Measurements from ENCODE around the gene HSPB6. TPM values are rescaled to one million over a fixed set of nuclear protein-coding genes. Genes with fewer than 3 reads are reported as not detected.
"Not testable (repeated sequence)": the region's sequence is repeated elsewhere in the genome, so short reads cannot be mapped to it uniquely, and the experiment has no call there.

HSPB6 gene
- total RNA-seq, 1 experiment from 2014 or later, result 2.7 TPM

DNA sequence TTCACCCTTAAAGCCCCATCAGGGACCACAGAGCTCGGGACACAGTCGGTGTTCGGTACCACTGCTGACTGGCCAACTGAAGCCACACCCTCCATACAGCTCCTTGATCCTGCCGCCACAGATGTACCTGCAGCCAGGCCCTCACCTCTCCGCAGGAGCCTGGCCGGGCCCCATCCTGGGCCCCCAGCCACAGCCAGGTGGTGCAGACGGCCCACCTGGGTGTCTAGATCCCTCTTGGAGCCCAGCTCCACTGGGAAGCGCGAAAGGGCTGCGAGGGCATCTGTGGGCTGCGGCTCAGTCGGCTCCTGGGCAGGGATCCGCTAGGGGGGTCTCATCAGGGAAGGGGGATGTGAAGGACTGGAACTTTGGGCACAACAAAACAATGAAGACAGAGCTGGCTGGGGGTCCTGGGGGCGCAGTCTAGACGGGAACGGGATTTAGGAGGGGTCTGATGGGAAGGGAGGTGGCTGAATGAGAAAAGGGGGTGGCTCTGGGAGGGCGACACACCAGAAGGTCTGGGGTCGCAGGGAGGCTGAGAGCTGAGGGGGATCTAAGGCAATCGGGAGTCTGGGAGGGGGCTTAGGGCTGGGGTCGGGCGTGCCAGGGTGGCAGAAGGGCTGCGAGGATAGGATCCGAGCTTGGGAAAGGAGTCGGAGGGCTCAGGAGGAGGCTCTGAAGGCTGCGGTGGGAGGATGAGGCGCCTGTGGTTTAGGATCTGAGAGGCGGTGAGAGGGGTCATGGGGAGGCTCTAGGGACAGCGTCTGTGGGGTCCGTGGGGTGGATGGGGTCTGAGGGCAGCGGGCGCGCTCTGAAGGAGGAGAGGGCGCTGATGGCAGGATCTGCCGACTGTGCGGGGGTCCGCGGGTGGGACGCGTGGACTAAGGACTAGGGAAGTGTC, 40.1 kb upstream of the HSPB6 start:
- Histone ChIP-seq H3K9me3 (ENCODE audit: insufficient read depth, low read depth) (no peaks in the 10 kb centered on the region), H3K4me2 (no peak overlapping the region), H3K79me2 (ENCODE audit: low read depth) (no peaks in the 10 kb centered on the region), H3F3A (ENCODE audit: insufficient read depth, low read depth) (no peaks in the 10 kb centered on the region), H3K27me3 (ENCODE audit: insufficient read depth, low read depth) (peaks cover 24% of the 10 kb centered on the region), H3K4me3 (no peak overlapping the region), H3K27ac (no peak overlapping the region), H2AFZ (no peak overlapping the region), H4K20me1 (ENCODE audit: insufficient read depth) (no peaks in the 10 kb centered on the region), H3K4me1 (replicated peaks; ENCODE audit: insufficient read depth) (no peaks in the 10 kb centered on the region), H3K9me2 (ENCODE audit: insufficient read depth) (no peaks in the 10 kb centered on the region), H3K36me3 (ENCODE audit: low read depth) (no peaks in the 10 kb centered on the region)
- DNase-seq, result no peak
- TF ChIP-seq, protein P1, sequence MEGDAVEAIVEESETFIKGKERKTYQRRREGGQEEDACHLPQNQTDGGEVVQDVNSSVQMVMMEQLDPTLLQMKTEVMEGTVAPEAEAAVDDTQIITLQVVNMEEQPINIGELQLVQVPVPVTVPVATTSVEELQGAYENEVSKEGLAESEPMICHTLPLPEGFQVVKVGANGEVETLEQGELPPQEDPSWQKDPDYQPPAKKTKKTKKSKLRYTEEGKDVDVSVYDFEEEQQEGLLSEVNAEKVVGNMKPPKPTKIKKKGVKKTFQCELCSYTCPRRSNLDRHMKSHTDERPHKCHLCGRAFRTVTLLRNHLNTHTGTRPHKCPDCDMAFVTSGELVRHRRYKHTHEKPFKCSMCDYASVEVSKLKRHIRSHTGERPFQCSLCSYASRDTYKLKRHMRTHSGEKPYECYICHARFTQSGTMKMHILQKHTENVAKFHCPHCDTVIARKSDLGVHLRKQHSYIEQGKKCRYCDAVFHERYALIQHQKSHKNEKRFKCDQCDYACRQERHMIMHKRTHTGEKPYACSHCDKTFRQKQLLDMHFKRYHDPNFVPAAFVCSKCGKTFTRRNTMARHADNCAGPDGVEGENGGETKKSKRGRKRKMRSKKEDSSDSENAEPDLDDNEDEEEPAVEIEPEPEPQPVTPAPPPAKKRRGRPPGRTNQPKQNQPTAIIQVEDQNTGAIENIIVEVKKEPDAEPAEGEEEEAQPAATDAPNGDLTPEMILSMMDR (conservative IDR thresholded peaks at IDR 0.05), result no peak
- no peak for TF ChIP-seq EZH2 (IDR thresholded peaks at IDR 0.05; ENCODE audit: low read depth)
- POLR2A ChIA-PET (ENCODE audit: unreplicated experiment), result no interaction called here
- no TSS peak for BruUV-seq (replicated peaks)
- CTCF ChIA-PET, result no interaction called here
- intact Hi-C loops (cut with micrococcal nuclease; ENCODE audit: unreplicated experiment), result no loop called here

DNA sequence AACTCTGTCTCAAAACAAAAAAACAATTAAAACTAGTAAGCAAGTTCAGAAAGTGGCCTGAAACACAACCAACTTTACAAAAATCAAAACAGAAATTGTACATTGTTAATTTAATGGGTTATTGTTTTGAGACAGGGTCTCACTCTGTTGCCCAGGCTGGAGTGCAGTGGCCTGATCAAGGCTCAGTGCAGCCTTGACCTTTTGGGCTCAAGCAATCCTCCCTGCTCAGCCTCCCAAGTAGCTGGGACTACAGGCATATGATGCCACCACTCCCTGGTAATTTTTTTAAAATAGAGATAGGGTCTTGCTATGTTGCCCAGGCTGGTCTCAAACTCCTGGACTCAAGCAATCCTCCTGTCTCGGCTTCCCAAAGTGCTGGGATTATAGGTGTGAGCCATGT, 38.7 kb upstream of the HSPB6 start:
- H4K20me1 ChIP-seq (ENCODE audit: insufficient read depth); H3K4me3 ChIP-seq; BruUV-seq (replicated peaks); H3K79me2 ChIP-seq (ENCODE audit: low read depth); intact Hi-C loops (cut with micrococcal nuclease; ENCODE audit: unreplicated experiment); H3K9me2 ChIP-seq (ENCODE audit: insufficient read depth); H3K9me3 ChIP-seq (ENCODE audit: insufficient read depth, low read depth); DNase-seq; H3K27ac ChIP-seq; POLR2A ChIA-PET (ENCODE audit: unreplicated experiment); H2AFZ ChIP-seq; CTCF ChIA-PET; H3K36me3 ChIP-seq (ENCODE audit: low read depth); H3K4me1 ChIP-seq (replicated peaks; ENCODE audit: insufficient read depth); H3F3A ChIP-seq (ENCODE audit: insufficient read depth, low read depth); H3K4me2 ChIP-seq: not testable (repeated sequence)
- peaks cover 16% of the 10 kb centered on the region for H3K27me3 ChIP-seq (ENCODE audit: insufficient read depth, low read depth)

DNA sequence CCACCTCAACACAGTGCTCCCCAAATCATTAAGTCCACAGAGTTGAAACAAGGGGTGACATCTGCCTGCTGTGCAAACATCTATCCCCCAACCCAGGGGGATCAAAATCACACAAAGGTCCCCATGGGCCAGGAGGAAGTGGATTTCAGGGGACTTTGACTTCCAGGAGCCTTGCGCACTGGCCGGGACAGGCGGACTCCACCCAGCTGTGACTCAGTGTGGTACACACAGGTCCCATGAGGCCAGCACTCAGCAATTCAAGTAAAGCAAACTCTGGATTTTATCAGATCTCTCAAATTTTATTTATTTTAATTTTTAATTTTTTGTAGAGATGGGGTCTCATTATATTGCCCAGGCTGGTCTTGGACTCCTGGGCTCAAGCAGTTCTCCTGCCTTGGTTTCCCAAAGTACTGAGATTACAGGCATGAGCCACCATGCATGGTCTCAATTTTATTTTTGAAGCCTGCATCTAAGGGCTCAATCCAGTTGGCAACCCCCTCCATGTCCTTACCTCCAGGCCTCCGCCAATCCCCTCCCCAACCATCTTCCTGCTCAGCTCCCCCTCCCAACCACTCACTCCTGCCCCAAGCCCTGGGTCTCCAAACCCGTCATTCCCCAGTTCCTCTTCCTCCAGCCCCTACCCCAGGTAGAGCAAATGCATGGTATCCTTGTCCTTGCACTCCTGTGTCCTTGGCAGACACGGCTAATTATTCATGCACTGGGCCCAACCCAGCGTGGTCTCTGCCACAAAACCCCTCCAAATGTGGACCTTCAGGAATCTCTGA, 36.7 kb upstream of the HSPB6 start:
- BruUV-seq (replicated peaks), result no TSS peak
- Histone ChIP-seq H3K4me2 (no peak overlapping the region), H3K9me2 (ENCODE audit: insufficient read depth) (no peaks in the 10 kb centered on the region), H3F3A (ENCODE audit: insufficient read depth, low read depth) (no peaks in the 10 kb centered on the region), H3K4me1 (replicated peaks; ENCODE audit: insufficient read depth) (no peaks in the 10 kb centered on the region), H2AFZ (no peak overlapping the region), H3K27me3 (ENCODE audit: insufficient read depth, low read depth) (peaks cover 13% of the 10 kb centered on the region), H3K4me3 (no peak overlapping the region), H3K9me3 (ENCODE audit: insufficient read depth, low read depth) (no peaks in the 10 kb centered on the region), H3K79me2 (ENCODE audit: low read depth) (no peaks in the 10 kb centered on the region), H3K27ac (no peak overlapping the region), H4K20me1 (ENCODE audit: insufficient read depth) (no peaks in the 10 kb centered on the region), H3K36me3 (ENCODE audit: low read depth) (no peaks in the 10 kb centered on the region)
- ChIA-PET CTCF (no interaction called here), POLR2A (ENCODE audit: unreplicated experiment) (no interaction called here)
- TF ChIP-seq, protein P1 (conservative IDR thresholded peaks at IDR 0.05), result no peak
- no peak for TF ChIP-seq EZH2 (IDR thresholded peaks at IDR 0.05; ENCODE audit: low read depth)
- DNase-seq, result no peak
- intact Hi-C loops (cut with micrococcal nuclease; ENCODE audit: unreplicated experiment), result no loop called here
